Measurements from ENCODE around the gene CCDC32. TPM values are rescaled to one million over a fixed set of nuclear protein-coding genes. Genes with fewer than 3 reads are reported as not detected.

CCDC32 gene
- total and polyA plus RNA-seq, 2 of the 13 experiments (the other 11 are each of a cell fraction or from before 2014, with no cell fraction given) = 10.8 to 23.2 TPM

- TF ChIP-seq SP4 (CRISPR knock-in tag; IDR thresholded peaks at IDR 0.05) (peak; percentile 76), JUND (CRISPR knock-in tag; IDR thresholded peaks at IDR 0.05) (no peak), ZNF614 (CRISPR knock-in tag; IDR thresholded peaks at IDR 0.05; ENCODE audit: borderline replicate concordance) (peak; percentile 41; the same call in 1 of the 2 replicates), ZFX (CRISPR knock-in tag; IDR thresholded peaks at IDR 0.05; ENCODE audit: low read depth) (peak; percentile 90), GATAD1 (CRISPR knock-in tag; IDR thresholded peaks at IDR 0.05) (peak; percentile 98), ZBTB44 (CRISPR knock-in tag; IDR thresholded peaks at IDR 0.05) (no peak), ZSCAN9 (CRISPR knock-in tag; IDR thresholded peaks at IDR 0.05; ENCODE audit: borderline replicate concordance) (peak; percentile 4; the same call in 1 of the 2 replicates), HOXD1 (CRISPR knock-in tag; IDR thresholded peaks at IDR 0.05) (no peak), ZNF318 (CRISPR knock-in tag; IDR thresholded peaks at IDR 0.05) (no peak), TCF7L2 (IDR thresholded peaks at IDR 0.05; ENCODE audit: low read depth, low read length) (no peak), ZFP41 (CRISPR knock-in tag; IDR thresholded peaks at IDR 0.05; ENCODE audit: borderline replicate concordance) (no peak), ATF6 (CRISPR knock-in tag; conservative IDR thresholded peaks at IDR 0.05) (0 out of 2 replicates have a peak, but pooled peaks have one; percentile 46), MXI1 (IDR thresholded peaks at IDR 0.05; ENCODE audit: borderline replicate concordance, low read depth, low read length) (peak; percentile 98; the same call in 2 of the 3 replicates), ZNF441 (CRISPR knock-in tag; IDR thresholded peaks at IDR 0.05; ENCODE audit: borderline replicate concordance) (no peak; the same call in 1 of the 2 replicates), TARDBP (CRISPR knock-in tag; IDR thresholded peaks at IDR 0.05) (peak; percentile 78), ZFP36 (IDR thresholded peaks at IDR 0.05; ENCODE audit: borderline replicate concordance, low read depth, low read length, partially characterized antibody) (no peak), ZBTB42 (CRISPR knock-in tag; IDR thresholded peaks at IDR 0.05) (0 out of 2 replicates have a peak, but pooled peaks have one; percentile 72)
Measured at GRCh38 chr15:40569129-40569953, 4.5 kb upstream of the CCDC32 start, which contains the start of gene RPUSD2 (continued).
